K562 (cell line): ENCODE data around the gene USP4. TPM values are rescaled to one million over a fixed set of nuclear protein-coding genes. Genes with fewer than 3 reads are reported as not detected.
A peak's percentile ranks its signal among the peaks of the same experiment; 100 is the strongest.

Source experiments
- ARHGAP35 ChIP-seq: fragments of 450-650 bp; IDR thresholded peaks from 2 replicates; pipeline ENCODE4 v1.6.1; 2018; ENCODE audit not compliant: partially characterized antibody
- ASH1L ChIP-seq: fragments of 450-650 bp; IDR thresholded peaks from 2 replicates; pipeline ENCODE4 v1.6.1; 2018; ENCODE audit warnings: borderline replicate concordance, mild to moderate bottlenecking, low read depth; ENCODE audit not compliant: partially characterized antibody
- BACH1 ChIP-seq: fragments of 200-800 bp; sonication (Bioruptor generic); IDR thresholded peaks from 2 replicates; pipeline ENCODE4 v1.6.1; 2016; ENCODE audit warnings: missing genetic modification characterization, missing compliant biosample characterization
- BRF1 ChIP-seq: IDR thresholded peaks from 3 replicates; pipeline ENCODE4 v1.6.1; 2011; ENCODE audit warnings: borderline replicate concordance, mild to moderate bottlenecking; ENCODE audit not compliant: insufficient read length; ENCODE audit errors: extremely low read depth
- CGGBP1 ChIP-seq: fragments of 250-450 bp; sonication (Bioruptor Pico); IDR thresholded peaks from 2 replicates; pipeline ENCODE4 v1.9.0; 2021; ENCODE audit warnings: mild to moderate bottlenecking
- CHCHD3 ChIP-seq: fragments of 250-450 bp; sonication (Bioruptor Pico); IDR thresholded peaks from 2 replicates; pipeline ENCODE4 v2.1.2; 2022; ENCODE audit warnings: mild to moderate bottlenecking
- FIP1L1 ChIP-seq: fragments of 200-400 bp; formaldehyde crosslinking; IDR thresholded peaks from 2 replicates; pipeline ENCODE4 v1.6.1; 2018; ENCODE audit warnings: mild to moderate bottlenecking, low read depth, low read length; ENCODE audit not compliant: poor library complexity, severe bottlenecking
- FOXO4 ChIP-seq: fragments of 450-650 bp; formaldehyde crosslinking; IDR thresholded peaks from 2 replicates; pipeline ENCODE4 v1.4.0; 2020; ENCODE audit warnings: mild to moderate bottlenecking, moderate library complexity
- KLF13 ChIP-seq: fragments of 450-650 bp; IDR thresholded peaks from 2 replicates; pipeline ENCODE4 v1.6.1; 2016; ENCODE audit warnings: missing genetic modification characterization, low read depth, mild to moderate bottlenecking, missing compliant biosample characterization, moderate library complexity, borderline replicate concordance
- NCOA1 ChIP-seq: fragments of 450-650 bp; IDR thresholded peaks from 2 replicates; pipeline ENCODE4 v1.6.1; 2016; ENCODE audit warnings: low read depth
- PKNOX1 ChIP-seq: fragments of 450-650 bp; IDR thresholded peaks from 2 replicates; pipeline ENCODE4 v1.6.1; 2016
- PREB ChIP-seq: sonication (generic); formaldehyde crosslinking; IDR thresholded peaks from 2 replicates; pipeline ENCODE4 v1.8.1; 2023; ENCODE audit warnings: mild to moderate bottlenecking, missing genetic modification reagents
- PURB ChIP-seq: sonication (generic); formaldehyde crosslinking; IDR thresholded peaks from 2 replicates; pipeline ENCODE4 v1.9.0; 2021; ENCODE audit warnings: low read depth, mild to moderate bottlenecking, missing genetic modification reagents
- RBM15 ChIP-seq: fragments of 200-400 bp; formaldehyde crosslinking; IDR thresholded peaks from 2 replicates; pipeline ENCODE4 v1.6.1; 2018; ENCODE audit warnings: mild to moderate bottlenecking, low read length, moderate library complexity; ENCODE audit not compliant: insufficient read depth
- SAFB2 ChIP-seq: fragments of 200-400 bp; formaldehyde crosslinking; IDR thresholded peaks from 2 replicates; pipeline ENCODE4 v1.6.1; 2018; ENCODE audit warnings: borderline replicate concordance, low read length, low read depth, moderate library complexity; ENCODE audit not compliant: severe bottlenecking
- SFPQ ChIP-seq: fragments of 200-400 bp; formaldehyde crosslinking; IDR thresholded peaks from 2 replicates; pipeline ENCODE4 v1.6.1; 2017; ENCODE audit warnings: mild to moderate bottlenecking, low read depth, low read length, moderate library complexity
- ZFX ChIP-seq: sonication (generic); formaldehyde crosslinking; IDR thresholded peaks from 2 replicates; pipeline ENCODE4 v1.8.0; 2022; ENCODE audit warnings: mild to moderate bottlenecking, missing genetic modification reagents, moderate library complexity
- ZKSCAN1 ChIP-seq: fragments of 150-350 bp; IDR thresholded peaks from 2 replicates; pipeline ENCODE4 v1.6.1; 2016; ENCODE audit warnings: low read depth, low read length
- ZKSCAN3 ChIP-seq: fragments of 250-450 bp; sonication (Bioruptor Pico); IDR thresholded peaks from 2 replicates; pipeline ENCODE4 v1.4.0; 2020
- ZNF384 ChIP-seq: IDR thresholded peaks from 2 replicates; pipeline ENCODE4 v1.6.1; 2012; ENCODE audit warnings: low read depth, low read length, improper control_type of control experiment
- ZNF707 ChIP-seq: fragments of 250-450 bp; sonication (Bioruptor Pico); conservative IDR thresholded peaks from 2 replicates; pipeline ENCODE4 v1.8.0; 2022; ENCODE audit warnings: inconsistent platforms, mild to moderate bottlenecking, moderate library complexity
- ZNF778 ChIP-seq: fragments of 450-650 bp; formaldehyde crosslinking; IDR thresholded peaks from 2 replicates; pipeline ENCODE4 v1.4.0; 2020; ENCODE audit warnings: mild to moderate bottlenecking, moderate library complexity
- polyA plus RNA-seq, 8 experiments: library from polyadenylated mRNA; depleted of rRNA in 4 of 8; stranded (reverse) in 5 of 8; unstranded in 3 of 8; fragments of >200 nt; fragmentation: Nextera tagmentation in 2 of 8; fragmentation: Illumina TruSeq in 1 of 8; extraction: Ambion mirVana in 2 of 8; extraction: Trizol in 1 of 8; gene quantifications; 2 replicates each; pipeline versions ENCODE4 v1.2.1 to v1.2.3, GENCODE V29; 2011 to 2014; ENCODE audit warnings: inconsistent platforms in 1 of 8, missing spikeins in 1 of 8
- total RNA-seq, 7 experiments: library from RNA; depleted of rRNA in 6 of 7; stranded (reverse); fragments of >200 nt in 6 of 7; fragmentation: Illumina TruSeq in 2 of 7; extraction: Trizol in 2 of 7; gene quantifications; 2 replicates each; pipeline versions ENCODE4 v1.2.1 to v1.2.3, GENCODE V29; 2011 to 2021; ENCODE audit warnings: low replicate concordance in 1 of 7

Gene USP4
- total and polyA plus RNA-seq, 9 of the 15 experiments (the other 6 are each of a cell fraction or from before 2014, with no cell fraction given) = 11.8 to 40.4 (median 22.9) TPM

GRCh38 chr3:49339941-49340800 lies at the start of gene USP4 (continued):
- peak; percentile 64; the same call in 1 of the 2 replicates for TF ChIP-seq KLF13 (tag)
- no peak for TF ChIP-seq PKNOX1
- TF ChIP-seq ZKSCAN3 (CRISPR knock-in tag) = no peak
- no peak for TF ChIP-seq FOXO4 (CRISPR knock-in tag)
- 0 out of 2 replicates have a peak, but pooled peaks have one; percentile 17 for TF ChIP-seq NCOA1
- TF ChIP-seq PURB (CRISPR knock-in tag) = no peak
- no peak for TF ChIP-seq CGGBP1 (CRISPR knock-in tag)
- no peak for TF ChIP-seq SFPQ
- no peak for TF ChIP-seq RBM15
- TF ChIP-seq ZNF707 (CRISPR knock-in tag) = no peak
- no peak for TF ChIP-seq CHCHD3 (CRISPR knock-in tag)
- no peak for TF ChIP-seq ZNF778 (CRISPR knock-in tag)
- TF ChIP-seq FIP1L1 = peak; percentile 50
- no peak for TF ChIP-seq ZNF384
- TF ChIP-seq ZFX = peak; percentile 98
- peak; percentile 44; the same call in 1 of the 2 replicates for TF ChIP-seq ZKSCAN1
- no peak for TF ChIP-seq ASH1L
- TF ChIP-seq BRF1 = no peak
- no peak for TF ChIP-seq SAFB2
- TF ChIP-seq PREB (CRISPR knock-in tag) = no peak
- TF ChIP-seq ARHGAP35 = no peak
- TF ChIP-seq BACH1 (tag) = no peak
